Measurements from ENCODE around the gene FDXACB1. TPM values are rescaled to one million over a fixed set of nuclear protein-coding genes. Genes with fewer than 3 reads are reported as not detected.

FDXACB1 gene
- total and polyA plus RNA-seq, 9 of the 15 experiments (the other 6 are each of a cell fraction or from before 2014, with no cell fraction given), result 3.2 to 7.5 (median 5.3) TPM

DNA sequence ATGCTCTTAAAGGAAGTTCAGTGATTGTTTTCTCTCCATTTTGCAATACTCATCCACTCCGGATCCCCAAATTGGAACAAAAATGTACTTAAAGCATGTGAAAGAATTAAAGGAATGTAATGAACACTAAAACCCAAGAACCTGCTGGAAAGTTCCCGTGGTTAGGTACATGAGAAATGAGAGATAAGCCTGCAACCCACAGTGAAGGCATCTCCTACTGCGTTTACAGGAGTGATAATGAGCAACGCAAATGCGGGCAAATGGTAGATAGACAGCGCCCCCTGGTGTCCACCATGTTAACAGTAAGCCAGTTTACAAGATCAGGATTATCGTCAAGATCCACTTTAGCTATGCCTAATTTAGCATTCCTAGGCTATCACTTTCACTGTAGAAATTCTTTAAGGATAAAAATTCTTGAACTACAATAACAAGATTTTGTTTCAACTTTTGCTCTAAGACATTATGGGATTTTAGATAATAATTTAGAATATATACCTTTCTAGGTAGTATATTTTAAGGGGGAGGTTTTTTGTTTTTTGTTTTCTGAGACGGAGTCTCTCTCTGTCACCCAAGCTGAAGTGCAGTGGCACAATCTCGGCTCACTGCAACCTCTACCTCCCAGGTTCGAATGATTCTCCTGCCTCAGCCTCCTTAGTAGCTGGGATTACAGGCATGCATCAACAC lies 37.5 kb downstream of the FDXACB1 start (continued):
- TF ChIP-seq, protein P1, sequence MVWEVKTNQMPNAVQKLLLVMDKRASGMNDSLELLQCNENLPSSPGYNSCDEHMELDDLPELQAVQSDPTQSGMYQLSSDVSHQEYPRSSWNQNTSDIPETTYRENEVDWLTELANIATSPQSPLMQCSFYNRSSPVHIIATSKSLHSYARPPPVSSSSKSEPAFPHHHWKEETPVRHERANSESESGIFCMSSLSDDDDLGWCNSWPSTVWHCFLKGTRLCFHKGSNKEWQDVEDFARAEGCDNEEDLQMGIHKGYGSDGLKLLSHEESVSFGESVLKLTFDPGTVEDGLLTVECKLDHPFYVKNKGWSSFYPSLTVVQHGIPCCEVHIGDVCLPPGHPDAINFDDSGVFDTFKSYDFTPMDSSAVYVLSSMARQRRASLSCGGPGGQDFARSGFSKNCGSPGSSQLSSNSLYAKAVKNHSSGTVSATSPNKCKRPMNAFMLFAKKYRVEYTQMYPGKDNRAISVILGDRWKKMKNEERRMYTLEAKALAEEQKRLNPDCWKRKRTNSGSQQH (CRISPR knock-in tag; IDR thresholded peaks at IDR 0.05), result no peak
- TF ChIP-seq GABPA (tag; conservative IDR thresholded peaks at IDR 0.05; ENCODE audit: low read depth) (no peak), ZNF589 (CRISPR knock-in tag; IDR thresholded peaks at IDR 0.05; ENCODE audit: low read depth) (no peak), ZNF830 (CRISPR knock-in tag; IDR thresholded peaks at IDR 0.05) (no peak), SMARCA4 (IDR thresholded peaks at IDR 0.05) (0 out of 2 replicates have a peak, but pooled peaks have one; percentile 16), ZNF12 (CRISPR knock-in tag; IDR thresholded peaks at IDR 0.05) (no peak), FUS (optimal IDR thresholded peaks at IDR 0.05; ENCODE audit: low read depth, low read length) (no peak), KLF13 (tag; IDR thresholded peaks at IDR 0.05; ENCODE audit: borderline replicate concordance, low read depth) (no peak), POLR2AphosphoS2 (IDR thresholded peaks at IDR 0.05; ENCODE audit: low read length) (no peak), FOXK1 (CRISPR knock-in tag; IDR thresholded peaks at IDR 0.05; ENCODE audit: borderline replicate concordance) (no peak), MBD2 (IDR thresholded peaks at IDR 0.05; ENCODE audit: borderline replicate concordance, low read depth) (no peak), POLR3A (IDR thresholded peaks at IDR 0.05; ENCODE audit: borderline replicate concordance, extremely low read depth, insufficient read depth, insufficient read length) (no peak), POU5F1 (IDR thresholded peaks at IDR 0.05; ENCODE audit: borderline replicate concordance, low read depth, low read length, partially characterized antibody) (no peak)
- TF ChIP-seq, protein P2, sequence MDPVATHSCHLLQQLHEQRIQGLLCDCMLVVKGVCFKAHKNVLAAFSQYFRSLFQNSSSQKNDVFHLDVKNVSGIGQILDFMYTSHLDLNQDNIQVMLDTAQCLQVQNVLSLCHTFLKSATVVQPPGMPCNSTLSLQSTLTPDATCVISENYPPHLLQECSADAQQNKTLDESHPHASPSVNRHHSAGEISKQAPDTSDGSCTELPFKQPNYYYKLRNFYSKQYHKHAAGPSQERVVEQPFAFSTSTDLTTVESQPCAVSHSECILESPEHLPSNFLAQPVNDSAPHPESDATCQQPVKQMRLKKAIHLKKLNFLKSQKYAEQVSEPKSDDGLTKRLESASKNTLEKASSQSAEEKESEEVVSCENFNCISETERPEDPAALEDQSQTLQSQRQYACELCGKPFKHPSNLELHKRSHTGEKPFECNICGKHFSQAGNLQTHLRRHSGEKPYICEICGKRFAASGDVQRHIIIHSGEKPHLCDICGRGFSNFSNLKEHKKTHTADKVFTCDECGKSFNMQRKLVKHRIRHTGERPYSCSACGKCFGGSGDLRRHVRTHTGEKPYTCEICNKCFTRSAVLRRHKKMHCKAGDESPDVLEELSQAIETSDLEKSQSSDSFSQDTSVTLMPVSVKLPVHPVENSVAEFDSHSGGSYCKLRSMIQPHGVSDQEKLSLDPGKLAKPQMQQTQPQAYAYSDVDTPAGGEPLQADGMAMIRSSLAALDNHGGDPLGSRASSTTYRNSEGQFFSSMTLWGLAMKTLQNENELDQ (CRISPR knock-in tag; IDR thresholded peaks at IDR 0.05; ENCODE audit: borderline replicate concordance), result no peak
- TF ChIP-seq, protein P3, sequence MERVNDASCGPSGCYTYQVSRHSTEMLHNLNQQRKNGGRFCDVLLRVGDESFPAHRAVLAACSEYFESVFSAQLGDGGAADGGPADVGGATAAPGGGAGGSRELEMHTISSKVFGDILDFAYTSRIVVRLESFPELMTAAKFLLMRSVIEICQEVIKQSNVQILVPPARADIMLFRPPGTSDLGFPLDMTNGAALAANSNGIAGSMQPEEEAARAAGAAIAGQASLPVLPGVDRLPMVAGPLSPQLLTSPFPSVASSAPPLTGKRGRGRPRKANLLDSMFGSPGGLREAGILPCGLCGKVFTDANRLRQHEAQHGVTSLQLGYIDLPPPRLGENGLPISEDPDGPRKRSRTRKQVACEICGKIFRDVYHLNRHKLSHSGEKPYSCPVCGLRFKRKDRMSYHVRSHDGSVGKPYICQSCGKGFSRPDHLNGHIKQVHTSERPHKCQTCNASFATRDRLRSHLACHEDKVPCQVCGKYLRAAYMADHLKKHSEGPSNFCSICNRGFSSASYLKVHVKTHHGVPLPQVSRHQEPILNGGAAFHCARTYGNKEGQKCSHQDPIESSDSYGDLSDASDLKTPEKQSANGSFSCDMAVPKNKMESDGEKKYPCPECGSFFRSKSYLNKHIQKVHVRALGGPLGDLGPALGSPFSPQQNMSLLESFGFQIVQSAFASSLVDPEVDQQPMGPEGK (CRISPR knock-in tag; IDR thresholded peaks at IDR 0.05; ENCODE audit: borderline replicate concordance), result no peak

All from K562 (cell line).